WTC11 (cell line): ENCODE results near the gene FBXW4. TPM values are rescaled to one million over a fixed set of nuclear protein-coding genes. Genes with fewer than 3 reads are reported as not detected.

Source experiments
- ATAC-seq: fragments of 200-7000 bp; cut with Tn5 transposase; 2 replicates; pipeline ENCODE4 v1.10.0; 2021; ENCODE audit warnings: mild to moderate bottlenecking, moderate library complexity
- CTCF ChIA-PET: fragments of 300-600 bp; sonication (Branson Sonifier 250); formaldehyde crosslinking; loops from one replicate; lab custom pipeline; 2021; ENCODE audit warnings: antibody characterized with exemption; lab: Charles Lee
- POLR2A ChIA-PET: fragments of 350-600 bp; sonication (Branson Sonifier 250); formaldehyde crosslinking; loops from one replicate; lab custom pipeline; 2021; ENCODE audit warnings: antibody characterized with exemption; lab: Charles Lee
- DNase-seq: peaks from one replicate; pipeline ENCODE4 v3.0.0; 2021; ENCODE audit warnings: low spot score
- H3K27ac Mint-ChIP-seq: 2 replicates; pipeline ENCODE4 v1.8.0; 2021; ENCODE audit warnings: mixed read lengths
- H3K27me3 Mint-ChIP-seq: 2 replicates; pipeline ENCODE4 v1.8.0; 2021; ENCODE audit warnings: low read depth, mild to moderate bottlenecking, moderate library complexity, mixed read lengths
- H3K36me3 Mint-ChIP-seq: 2 replicates; pipeline ENCODE4 v1.8.0; 2021; ENCODE audit warnings: mixed read lengths
- H3K4me1 Mint-ChIP-seq: 2 replicates; pipeline ENCODE4 v1.8.0; 2022; ENCODE audit warnings: mixed read lengths
- H3K4me3 Mint-ChIP-seq: 2 replicates; pipeline ENCODE4 v1.8.0; 2021; ENCODE audit warnings: mild to moderate bottlenecking, moderate library complexity, mixed read lengths
- H3K9me3 Mint-ChIP-seq: 2 replicates; pipeline ENCODE4 v1.8.0; 2021; ENCODE audit warnings: mixed read lengths
- AR ChIP-seq: fragments of 250-450 bp; sonication (Bioruptor Pico); IDR thresholded peaks from 2 replicates; pipeline ENCODE4 v1.9.0; 2021; ENCODE audit warnings: mild to moderate bottlenecking
- ATF2 ChIP-seq: sonication (generic); formaldehyde crosslinking; IDR thresholded peaks from 2 replicates; pipeline ENCODE4 v1.8.1; 2022; ENCODE audit warnings: low read depth, missing genetic modification reagents, borderline replicate concordance
- E2F5 ChIP-seq: sonication (generic); formaldehyde crosslinking; IDR thresholded peaks from 2 replicates; pipeline ENCODE4 v1.8.1; 2022; ENCODE audit warnings: mild to moderate bottlenecking, moderate library complexity, missing genetic modification reagents
- ESRRA ChIP-seq: sonication (generic); formaldehyde crosslinking; IDR thresholded peaks from 2 replicates; pipeline ENCODE4 v1.8.1; 2022; ENCODE audit warnings: mild to moderate bottlenecking, missing genetic modification reagents, borderline replicate concordance
- GRHL2 ChIP-seq: fragments of 250-450 bp; sonication (Bioruptor Pico); IDR thresholded peaks from 2 replicates; pipeline ENCODE4 v1.8.0; 2022; ENCODE audit warnings: mild to moderate bottlenecking, moderate library complexity; ENCODE audit not compliant: insufficient replicate concordance, severe bottlenecking
- KAT7 ChIP-seq: sonication (generic); formaldehyde crosslinking; IDR thresholded peaks from 2 replicates; pipeline ENCODE4 v1.8.1; 2023; ENCODE audit warnings: missing genetic modification reagents, mild to moderate bottlenecking, borderline replicate concordance
- MYBL2 ChIP-seq: sonication (generic); formaldehyde crosslinking; IDR thresholded peaks from 2 replicates; pipeline ENCODE4 v1.8.1; 2023; ENCODE audit warnings: mild to moderate bottlenecking, moderate library complexity, missing genetic modification reagents
- NFYB ChIP-seq: sonication (generic); formaldehyde crosslinking; conservative IDR thresholded peaks from 2 replicates; pipeline ENCODE4 v1.8.0; 2022; ENCODE audit warnings: low read depth, missing genetic modification reagents
- NR1H2 ChIP-seq: sonication (generic); formaldehyde crosslinking; IDR thresholded peaks from 2 replicates; pipeline ENCODE4 v1.9.0; 2021; ENCODE audit warnings: mild to moderate bottlenecking, moderate library complexity, missing genetic modification reagents
- NR2C2 ChIP-seq: sonication (generic); formaldehyde crosslinking; IDR thresholded peaks from 2 replicates; pipeline ENCODE4 v1.8.0; 2022; ENCODE audit warnings: mild to moderate bottlenecking, missing genetic modification reagents
- NR3C1 ChIP-seq: sonication (generic); formaldehyde crosslinking; conservative IDR thresholded peaks from 2 replicates; pipeline ENCODE4 v1.8.1; 2023; ENCODE audit warnings: low read depth, mild to moderate bottlenecking, missing genetic modification reagents
- RORB ChIP-seq: fragments of 250-450 bp; sonication (Bioruptor Pico); IDR thresholded peaks from 2 replicates; pipeline ENCODE4 v1.9.0; 2021; ENCODE audit warnings: mild to moderate bottlenecking
- STAT6 ChIP-seq: sonication (generic); formaldehyde crosslinking; conservative IDR thresholded peaks from 2 replicates; pipeline ENCODE4 v1.8.1; 2023; ENCODE audit warnings: mild to moderate bottlenecking, low read depth, missing genetic modification reagents, moderate library complexity
- TCF7 ChIP-seq: sonication (generic); formaldehyde crosslinking; IDR thresholded peaks from 2 replicates; pipeline ENCODE4 v1.8.0; 2022; ENCODE audit warnings: mild to moderate bottlenecking, low read depth, missing genetic modification reagents, moderate library complexity
- TEAD4 ChIP-seq: sonication (generic); formaldehyde crosslinking; IDR thresholded peaks from 2 replicates; pipeline ENCODE4 v1.8.0; 2022; ENCODE audit warnings: mild to moderate bottlenecking, missing genetic modification reagents
- ZNF138 ChIP-seq: sonication (generic); formaldehyde crosslinking; conservative IDR thresholded peaks from 2 replicates; pipeline ENCODE4 v1.8.1; 2022; ENCODE audit warnings: mild to moderate bottlenecking, moderate library complexity, missing genetic modification reagents
- ZNF263 ChIP-seq: sonication (generic); formaldehyde crosslinking; IDR thresholded peaks from 2 replicates; pipeline ENCODE4 v1.8.1; 2022; ENCODE audit warnings: low read depth, mild to moderate bottlenecking, moderate library complexity, missing genetic modification reagents
- ZNF396 ChIP-seq: fragments of 250-450 bp; sonication (Bioruptor Pico); IDR thresholded peaks from 2 replicates; pipeline ENCODE4 v1.8.0; 2021; ENCODE audit warnings: mild to moderate bottlenecking, moderate library complexity, borderline replicate concordance
- ZNF671 ChIP-seq: fragments of 250-450 bp; sonication (Bioruptor Pico); IDR thresholded peaks from 2 replicates; pipeline ENCODE4 v1.8.0; 2021; ENCODE audit warnings: mild to moderate bottlenecking
- total RNA-seq: library from RNA; stranded (reverse); gene quantifications from 3 replicates; pipeline ENCODE4 v1.2.3, GENCODE V29; 2021
- TF ChIP-seq, protein P1 (sequence below): sonication (generic); formaldehyde crosslinking; IDR thresholded peaks from 2 replicates; pipeline ENCODE4 v1.8.1; 2023; ENCODE audit warnings: mild to moderate bottlenecking, moderate library complexity, missing genetic modification reagents
- TF ChIP-seq, protein P2 (sequence below): sonication (generic); formaldehyde crosslinking; IDR thresholded peaks from 2 replicates; pipeline ENCODE4 v1.8.1; 2023; ENCODE audit warnings: mild to moderate bottlenecking, missing genetic modification reagents, moderate library complexity

FBXW4 gene
- total RNA-seq, 1 experiment from 2014 or later, result 45.3 TPM

DNA sequence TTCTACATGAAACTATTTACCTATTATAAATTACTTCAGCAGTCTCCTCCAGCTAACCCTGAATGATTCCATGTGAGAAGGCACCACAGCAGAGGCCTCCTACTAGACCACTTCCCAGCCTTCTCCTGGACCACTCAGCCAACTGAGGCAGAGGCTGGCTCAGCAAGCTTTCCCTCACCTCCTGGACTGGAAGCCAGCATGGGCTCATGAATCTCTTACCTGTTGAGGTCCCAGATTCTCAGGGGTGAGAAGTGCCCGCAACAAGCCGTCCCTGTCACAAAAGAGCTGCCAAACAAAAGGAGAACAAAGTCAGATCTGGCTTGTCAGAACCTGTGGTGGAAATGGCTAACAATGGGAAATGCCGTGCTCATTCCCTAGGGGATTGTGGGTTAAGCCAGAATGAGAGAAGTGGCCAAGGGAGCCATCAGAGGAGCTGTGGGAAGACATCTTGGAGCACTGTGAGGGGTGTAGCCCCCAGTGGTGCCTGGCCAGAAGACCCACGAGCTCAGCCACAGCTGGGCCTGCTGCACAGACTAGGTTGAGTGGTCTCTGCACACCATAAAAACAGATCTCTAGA is 70.4 kb downstream of the FBXW4 start (continued):
- no peak for TF ChIP-seq AR (CRISPR knock-in tag)
- TF ChIP-seq ZNF671 (CRISPR knock-in tag), result no peak
- no peak for TF ChIP-seq KAT7 (CRISPR knock-in tag)

GRCh38 chr10:101623528-101623927 is 71.4 kb downstream of the FBXW4 start:
- Mint-ChIP-seq H3K9me3 (peaks cover 5% of the 10 kb centered on the region), H3K27ac (no peak overlapping the region), H3K36me3 (peaks cover 14% of the 10 kb centered on the region), H3K4me3 (no peak overlapping the region), H3K27me3 (no peaks in the 10 kb centered on the region; the same call in 1 of the 2 replicates), H3K4me1 (no peaks in the 10 kb centered on the region; the same call in 1 of the 2 replicates)
- TF ChIP-seq TCF7 (CRISPR knock-in tag) (no peak), TEAD4 (CRISPR knock-in tag) (no peak), NR2C2 (no peak), NR1H2 (CRISPR knock-in tag) (no peak), ZNF396 (CRISPR knock-in tag) (no peak), ESRRA (CRISPR knock-in tag) (no peak), GRHL2 (CRISPR knock-in tag) (no peak), ATF2 (CRISPR knock-in tag) (no peak), E2F5 (CRISPR knock-in tag) (no peak), KAT7 (CRISPR knock-in tag) (no peak), ZNF263 (CRISPR knock-in tag) (no peak), MYBL2 (CRISPR knock-in tag) (no peak), ZNF138 (CRISPR knock-in tag) (no peak), STAT6 (CRISPR knock-in tag) (no peak), NR3C1 (CRISPR knock-in tag) (no peak), RORB (CRISPR knock-in tag) (no peak), NFYB (CRISPR knock-in tag) (no peak)
- TF ChIP-seq, protein P1, sequence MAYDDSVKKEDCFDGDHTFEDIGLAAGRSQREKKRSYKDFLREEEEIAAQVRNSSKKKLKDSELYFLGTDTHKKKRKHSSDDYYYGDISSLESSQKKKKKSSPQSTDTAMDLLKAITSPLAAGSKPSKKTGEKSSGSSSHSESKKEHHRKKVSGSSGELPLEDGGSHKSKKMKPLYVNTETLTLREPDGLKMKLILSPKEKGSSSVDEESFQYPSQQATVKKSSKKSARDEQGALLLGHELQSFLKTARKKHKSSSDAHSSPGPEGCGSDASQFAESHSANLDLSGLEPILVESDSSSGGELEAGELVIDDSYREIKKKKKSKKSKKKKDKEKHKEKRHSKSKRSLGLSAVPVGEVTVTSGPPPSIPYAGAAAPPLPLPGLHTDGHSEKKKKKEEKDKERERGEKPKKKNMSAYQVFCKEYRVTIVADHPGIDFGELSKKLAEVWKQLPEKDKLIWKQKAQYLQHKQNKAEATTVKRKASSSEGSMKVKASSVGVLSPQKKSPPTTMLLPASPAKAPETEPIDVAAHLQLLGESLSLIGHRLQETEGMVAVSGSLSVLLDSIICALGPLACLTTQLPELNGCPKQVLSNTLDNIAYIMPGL (CRISPR knock-in tag), result no peak
- TF ChIP-seq, protein P2, sequence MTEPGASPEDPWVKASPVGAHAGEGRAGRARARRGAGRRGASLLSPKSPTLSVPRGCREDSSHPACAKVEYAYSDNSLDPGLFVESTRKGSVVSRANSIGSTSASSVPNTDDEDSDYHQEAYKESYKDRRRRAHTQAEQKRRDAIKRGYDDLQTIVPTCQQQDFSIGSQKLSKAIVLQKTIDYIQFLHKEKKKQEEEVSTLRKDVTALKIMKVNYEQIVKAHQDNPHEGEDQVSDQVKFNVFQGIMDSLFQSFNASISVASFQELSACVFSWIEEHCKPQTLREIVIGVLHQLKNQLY (CRISPR knock-in tag), result no peak
- ChIA-PET CTCF (no interaction called here), POLR2A (no interaction called here)
- no peak for ATAC-seq
- no peak for DNase-seq
